ENCODE data around the gene MYL12B. TPM values are rescaled to one million over a fixed set of nuclear protein-coding genes. Genes with fewer than 3 reads are reported as not detected.

MYL12B gene
- total RNA-seq, 4 donors from 2014 or later: 78.2 to 558 (median 337) TPM

- peaks cover 0 to 48% (median 20%) of the 10 kb centered on the region in 4 donors for H3K36me3 ChIP-seq
- peaks cover 15 to 68% (median 32%) of the 10 kb centered on the region in 4 donors for H3K4me1 ChIP-seq
- DNase-seq: no peak
- no peak overlapping the region for H3K4me3 ChIP-seq
- H3K27ac ChIP-seq: peak overlapping the region; percentile 17 to 100 (median 72)
- TF ChIP-seq EP300 (IDR thresholded peaks at IDR 0.05; ENCODE audit: low read depth) (no peak), CTCF (IDR thresholded peaks at IDR 0.05) (no peak), POLR2AphosphoS5 (IDR thresholded peaks at IDR 0.05) (no peak), POLR2A (IDR thresholded peaks at IDR 0.05) (no peak)
- in situ Hi-C loops (cut with MboI; ENCODE audit: low pct_ligation_motif_present in 1 of 4, low pct_unique_long_range_greater_than_20kb in 1 of 4, low sequenced_read_pairs in 3 of 4): no loop called here
- no peaks in the 10 kb centered on the region for H3K27me3 ChIP-seq
- no peaks in the 10 kb centered on the region for H3K9me3 ChIP-seq
- 63 to 72% methylated on average over 3 of the region's 3 CpGs for WGBS, 2 donors (ENCODE audit: low coverage in 1 of 2)
- intact Hi-C loops (cut with DNase I; ENCODE audit: low total_unique reads): no loop called here
These were observed 10.0 kb upstream of the MYL12B start for GRCh38 chr18:3251963-3252277.

DNA sequence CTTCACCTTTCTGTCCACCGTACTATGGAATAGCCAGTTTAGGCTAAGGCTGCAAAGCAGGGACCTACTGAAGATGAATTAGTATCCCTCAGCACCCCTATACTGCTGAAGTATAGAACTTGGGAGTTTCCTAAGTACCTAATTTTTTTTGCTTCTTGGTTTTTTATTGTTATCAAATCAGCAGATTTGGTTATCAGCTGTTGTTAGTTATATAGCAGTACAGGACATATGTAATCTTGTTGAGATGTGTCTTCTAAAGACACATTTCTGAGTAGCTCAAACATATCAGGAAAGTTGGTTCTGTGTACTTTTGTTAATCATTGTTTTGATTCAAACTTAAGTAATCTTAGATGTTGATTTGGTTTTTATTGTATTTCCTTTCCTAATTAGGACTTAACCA, 9.1 kb upstream of the MYL12B start:
- no peak for DNase-seq
- TF ChIP-seq POLR2AphosphoS5 (IDR thresholded peaks at IDR 0.05) (no peak), CTCF (IDR thresholded peaks at IDR 0.05) (no peak), POLR2A (IDR thresholded peaks at IDR 0.05) (no peak), EP300 (IDR thresholded peaks at IDR 0.05; ENCODE audit: low read depth) (no peak)
- peaks cover 23 to 75% (median 34%) of the 10 kb centered on the region in 4 donors for H3K4me1 ChIP-seq
- in situ Hi-C loops (cut with MboI; ENCODE audit: low pct_ligation_motif_present in 1 of 4, low pct_unique_long_range_greater_than_20kb in 1 of 4, low sequenced_read_pairs in 3 of 4): no loop called here
- H3K27ac ChIP-seq: peak overlapping the region in 2 of 4 donors; percentile 14 to 17
- H3K9me3 ChIP-seq: no peaks in the 10 kb centered on the region
- no peak overlapping the region for H3K4me3 ChIP-seq
- H3K27me3 ChIP-seq: no peaks in the 10 kb centered on the region
- peaks cover 0 to 55% (median 21%) of the 10 kb centered on the region in 4 donors for H3K36me3 ChIP-seq
- intact Hi-C loops (cut with DNase I; ENCODE audit: low total_unique reads): no loop called here
- 82 to 100% methylated on average over 1 of the region's 1 CpG for WGBS, 2 donors (ENCODE audit: low coverage in 1 of 2)

- TF ChIP-seq POLR2A (IDR thresholded peaks at IDR 0.05) (no peak), CTCF (IDR thresholded peaks at IDR 0.05) (no peak), POLR2AphosphoS5 (IDR thresholded peaks at IDR 0.05) (no peak), EP300 (IDR thresholded peaks at IDR 0.05; ENCODE audit: low read depth) (no peak)
- Histone ChIP-seq H3K27ac (peak overlapping the region in 1 of 4 donors; percentile 4), H3K36me3 (peaks cover 0 to 54% (median 20%) of the 10 kb centered on the region in 4 donors), H3K4me1 (peaks cover 18 to 64% (median 26%) of the 10 kb centered on the region in 4 donors), H3K27me3 (no peaks in the 10 kb centered on the region), H3K4me3 (no peak overlapping the region), H3K9me3 (no peaks in the 10 kb centered on the region)
- no peak for DNase-seq
- intact Hi-C loops (cut with DNase I; ENCODE audit: low total_unique reads): no loop called here
- in situ Hi-C loops (cut with MboI; ENCODE audit: low pct_ligation_motif_present in 1 of 4, low pct_unique_long_range_greater_than_20kb in 1 of 4, low sequenced_read_pairs in 3 of 4): no loop called here
- WGBS, 2 donors (ENCODE audit: low coverage in 1 of 2): 85 to 90% methylated on average over 4 of the region's 4 CpGs
These were observed 7.2 kb upstream of the MYL12B start for GRCh38 chr18:3254725-3255124.

DNA sequence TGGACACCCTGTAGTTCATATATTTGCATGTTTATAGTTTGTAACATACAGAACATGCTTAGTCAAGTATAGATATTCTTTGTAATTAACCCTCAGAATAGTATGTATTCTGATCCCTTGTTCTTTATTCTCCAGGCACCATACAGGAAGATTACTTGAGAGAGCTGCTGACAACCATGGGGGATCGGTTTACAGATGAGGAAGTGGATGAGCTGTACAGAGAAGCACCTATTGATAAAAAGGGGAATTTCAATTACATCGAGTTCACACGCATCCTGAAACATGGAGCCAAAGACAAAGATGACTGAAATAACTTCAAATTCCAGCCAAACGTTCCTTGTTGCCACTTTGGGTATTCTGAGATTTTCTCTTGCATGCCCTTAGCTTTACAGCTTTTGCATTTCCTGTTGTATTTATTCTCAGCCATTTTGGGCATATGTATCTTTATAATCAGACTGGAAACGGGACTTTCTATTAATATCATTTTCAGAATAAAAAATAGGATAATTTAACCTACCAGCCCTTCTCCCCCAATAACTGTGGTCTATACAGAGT, 6.2 kb upstream of the MYL12B start:
- in situ Hi-C loops (cut with MboI; ENCODE audit: low pct_ligation_motif_present in 1 of 4, low pct_unique_long_range_greater_than_20kb in 1 of 4, low sequenced_read_pairs in 3 of 4): no loop called here

More for the DNA sequence above, 6.2 kb upstream of the MYL12B start:
- Histone ChIP-seq H3K36me3 (peaks cover 0 to 49% (median 20%) of the 10 kb centered on the region in 4 donors), H3K27me3 (no peaks in the 10 kb centered on the region), H3K4me3 (no peak overlapping the region), H3K9me3 (no peaks in the 10 kb centered on the region), H3K4me1 (peaks cover 14 to 63% (median 26%) of the 10 kb centered on the region in 4 donors), H3K27ac (peak overlapping the region in 3 of 4 donors; percentile 2 to 72 (median 26))
- DNase-seq: no peak
- intact Hi-C loops (cut with DNase I; ENCODE audit: low total_unique reads): no loop called here
- 65 to 72% methylated on average over 4 to 5 of the region's 5 CpGs for WGBS, 2 donors (ENCODE audit: low coverage in 1 of 2)
- TF ChIP-seq POLR2A (IDR thresholded peaks at IDR 0.05) (no peak), CTCF (IDR thresholded peaks at IDR 0.05) (no peak), EP300 (IDR thresholded peaks at IDR 0.05; ENCODE audit: low read depth) (no peak), POLR2AphosphoS5 (IDR thresholded peaks at IDR 0.05) (no peak)

Measured in transverse colon (tissue), 4 donors.